Endothelial cell of umbilical vein (primary cell): ENCODE results near the gene GPAM. TPM values are rescaled to one million over a fixed set of nuclear protein-coding genes. Genes with fewer than 3 reads are reported as not detected.

Source experiments
- BruUV-seq: library from RNA; stranded (reverse); fragments of 400-500 nt; replicated peaks from 2 replicates; lab custom pipeline; 2021; lab: Mats Ljungman, UMichigan
- CTCF ChIA-PET: fragments of 300-600, 350-600 bp; sonication (Branson Sonifier 250); formaldehyde crosslinking; loops from one replicate; lab custom pipeline; 2021; ENCODE audit warnings: antibody characterized with exemption, inconsistent platforms; lab: Charles Lee
- POLR2A ChIA-PET: fragments of 300-600, 350-600 bp; sonication (Branson Sonifier 250); formaldehyde crosslinking; loops from one replicate; lab custom pipeline; 2021; ENCODE audit warnings: antibody characterized with exemption, inconsistent platforms; lab: Charles Lee
- DNase-seq: peaks from one replicate; pipeline ENCODE4 v3.0.0-alpha.2; 2011; ENCODE audit warnings: low read depth, low spot score
- FAIRE-seq: peaks from 2 replicates; lab custom pipeline; 2011; peaks lifted over from hg19 to GRCh38; lab: Jason Lieb, UNC
- H2AFZ ChIP-seq: 2 replicates; pipeline ENCODE4 v1.6.0; 2012; ENCODE audit warnings: low read depth, low read length, control low read depth, inconsistent platforms
- H3K27ac ChIP-seq: 2 replicates; pipeline ENCODE4 v1.5.1; 2011; ENCODE audit warnings: low read depth, mild to moderate bottlenecking, control low read depth, low read length, moderate library complexity; ENCODE audit not compliant: insufficient read depth
- H3K27me3 ChIP-seq, 2 experiments: 2 replicates each; pipeline versions ENCODE4 v1.6.0 to v1.6.1; 2011; ENCODE audit warnings: low read length in 2 of 2, mixed read lengths in 1 of 2; ENCODE audit not compliant: control insufficient read depth in 2 of 2, insufficient read depth in 2 of 2
- H3K36me3 ChIP-seq, 2 experiments: 2 replicates in 1 of 2; 3 replicates in 1 of 2; pipeline ENCODE4 v1.5.1; 2011; ENCODE audit warnings: low read length in 2 of 2, mild to moderate bottlenecking in 1 of 2, moderate library complexity in 1 of 2; ENCODE audit not compliant: control insufficient read depth in 2 of 2, insufficient read depth in 2 of 2; ENCODE audit errors: extremely low read depth in 1 of 2
- H3K4me1 ChIP-seq: 3 replicates; pipeline ENCODE4 v1.5.1; 2011; ENCODE audit warnings: mild to moderate bottlenecking, low read length; ENCODE audit not compliant: control insufficient read depth, insufficient read depth; ENCODE audit errors: extremely low read depth
- H3K4me2 ChIP-seq: 2 replicates; pipeline ENCODE4 v1.6.1; 2011; ENCODE audit warnings: low read length, control low read depth, mixed read lengths; ENCODE audit not compliant: insufficient read depth
- H3K4me3 ChIP-seq, 3 experiments: fragments of 200-600 bp in 1 of 3; sonication (generic), shearing (Covaris generic) in 1 of 3; replicated peaks in 1 of 3; 2 replicates each; pipeline ENCODE4 v1.5.1; 2011 to 2016; ENCODE audit warnings: control low read depth in 3 of 3, low read length in 3 of 3, mild to moderate bottlenecking in 2 of 3, inconsistent platforms in 1 of 3, low read depth in 1 of 3, moderate library complexity in 1 of 3; ENCODE audit not compliant: insufficient read depth in 1 of 3
- H3K79me2 ChIP-seq: 2 replicates; pipeline ENCODE4 v1.6.0; 2012; ENCODE audit warnings: low read length, inconsistent platforms; ENCODE audit not compliant: control insufficient read depth, insufficient read depth
- H3K9ac ChIP-seq: replicated peaks from 2 replicates; pipeline ENCODE3; 2011; ENCODE audit warnings: low read length, control low read depth; ENCODE audit not compliant: insufficient read depth; ENCODE audit errors: extremely low read depth
- H3K9me1 ChIP-seq: replicated peaks from 3 replicates; pipeline ENCODE4 v1.6.0; 2011; ENCODE audit warnings: mild to moderate bottlenecking, low read length; ENCODE audit not compliant: control insufficient read depth, insufficient read depth; ENCODE audit errors: extremely low read depth
- H3K9me3 ChIP-seq: replicated peaks from 2 replicates; pipeline ENCODE4 v1.5.1; 2012; ENCODE audit warnings: low read length, inconsistent platforms; ENCODE audit not compliant: control insufficient read depth, insufficient read depth
- H4K20me1 ChIP-seq: replicated peaks from 2 replicates; pipeline ENCODE3; 2011; ENCODE audit warnings: mild to moderate bottlenecking, low read length; ENCODE audit not compliant: control insufficient read depth, insufficient read depth; ENCODE audit errors: extremely low read depth
- EZH2 ChIP-seq: IDR thresholded peaks from 2 replicates; pipeline ENCODE4 v1.6.1; 2012; ENCODE audit warnings: borderline replicate concordance, low read depth, mild to moderate bottlenecking, moderate library complexity, low read length, inconsistent platforms; ENCODE audit not compliant: severe bottlenecking
- FOS ChIP-seq: IDR thresholded peaks from 2 replicates; pipeline ENCODE4 v1.6.1; 2011; ENCODE audit warnings: mild to moderate bottlenecking, low read length, moderate library complexity, borderline replicate concordance; ENCODE audit not compliant: insufficient read depth
- GATA2 ChIP-seq: IDR thresholded peaks from 2 replicates; pipeline ENCODE4 v1.7.0; 2011; ENCODE audit warnings: low read depth, mild to moderate bottlenecking, moderate library complexity, mixed read lengths, low read length; ENCODE audit not compliant: insufficient read length, insufficient read depth
- JUN ChIP-seq: IDR thresholded peaks from 2 replicates; pipeline ENCODE4 v1.6.1; 2011; ENCODE audit warnings: borderline replicate concordance, low read depth; ENCODE audit not compliant: insufficient read length, insufficient read depth
- MYC ChIP-seq: IDR thresholded peaks from one replicate; pipeline ENCODE4 v1.6.1; 2011; ENCODE audit warnings: mild to moderate bottlenecking, low read depth, low read length
- POLR2A ChIP-seq: IDR thresholded peaks from 2 replicates; pipeline ENCODE4 v1.6.1; 2012; ENCODE audit warnings: low read depth, mild to moderate bottlenecking, control low read depth, low read length
- POLR2AphosphoS5 ChIP-seq: IDR thresholded peaks from 2 replicates; pipeline ENCODE4 v1.6.1; 2012; ENCODE audit warnings: low read depth, mild to moderate bottlenecking, control low read depth, low read length, moderate library complexity; ENCODE audit not compliant: insufficient read depth
- dilution Hi-C: fragments of 300-500 bp; cut with MboI; formaldehyde crosslinking; loops from one replicate; pipeline ENCODE4 v1.15.0; 2019; ENCODE audit warnings: low sequenced_read_pairs; ENCODE audit not compliant: extremely low pct_ligation_motif_present
- intact Hi-C: fragments of 100-400 bp; cut with micrococcal nuclease; formaldehyde crosslinking; loops from one replicate; pipeline ENCODE4 v1.10.0; 2022
- polyA plus RNA-seq, 4 experiments: library from polyadenylated mRNA; depleted of rRNA in 3 of 4; stranded (reverse) in 3 of 4; unstranded in 1 of 4; fragments of >200 nt; gene quantifications; 2 replicates each; pipeline versions ENCODE4 v1.2.1 to v1.2.3, GENCODE V29; 2011 to 2012; ENCODE audit warnings: missing spikeins in 1 of 4
- total RNA-seq: library from RNA; stranded (reverse); gene quantifications from 2 replicates; pipeline ENCODE4 v1.2.3, GENCODE V29; 2021
- TF ChIP-seq, protein P1 (sequence below), 2 donors: IDR thresholded peaks; 1 replicate in 1 of 2; 2 replicates in 1 of 2; pipeline ENCODE4 v1.5.1; 2011; ENCODE audit warnings: low read length in 2 of 2, mild to moderate bottlenecking in 2 of 2, moderate library complexity in 2 of 2, control low read depth in 1 of 2, inconsistent platforms in 1 of 2, low read depth in 1 of 2; ENCODE audit not compliant: insufficient read depth in 1 of 2; ENCODE audit errors: extremely low read depth in 1 of 2
- TF ChIP-seq, protein P2 (sequence below): IDR thresholded peaks from 2 replicates; pipeline ENCODE4 v1.6.1; 2011; ENCODE audit not compliant: insufficient read depth, insufficient read length

The GPAM gene
- total and polyA plus RNA-seq, 2 donors (not counting 3 experiments of a cell fraction or from before 2014, with no cell fraction given): 3.4 to 9.7 TPM

GRCh38 chr10:112214298-112214926, 30.8 kb upstream of the GPAM start:
- CTCF ChIA-PET: no interaction called here
- no peak overlapping the region for H3K27ac ChIP-seq
- H3K4me1 ChIP-seq: no peaks in the 10 kb centered on the region
- H2AFZ ChIP-seq: no peak overlapping the region
- no peaks in the 10 kb centered on the region for H3K27me3 ChIP-seq
- H3K4me2 ChIP-seq: no peak overlapping the region
- DNase-seq (no peak), FAIRE-seq (no peak)
- dilution Hi-C loops: no loop called here
- no peaks in the 10 kb centered on the region for H3K9me1 ChIP-seq
- TF ChIP-seq FOS: no peak
- TF ChIP-seq POLR2AphosphoS5: no peak
- TF ChIP-seq JUN: no peak
- TF ChIP-seq, protein P1, sequence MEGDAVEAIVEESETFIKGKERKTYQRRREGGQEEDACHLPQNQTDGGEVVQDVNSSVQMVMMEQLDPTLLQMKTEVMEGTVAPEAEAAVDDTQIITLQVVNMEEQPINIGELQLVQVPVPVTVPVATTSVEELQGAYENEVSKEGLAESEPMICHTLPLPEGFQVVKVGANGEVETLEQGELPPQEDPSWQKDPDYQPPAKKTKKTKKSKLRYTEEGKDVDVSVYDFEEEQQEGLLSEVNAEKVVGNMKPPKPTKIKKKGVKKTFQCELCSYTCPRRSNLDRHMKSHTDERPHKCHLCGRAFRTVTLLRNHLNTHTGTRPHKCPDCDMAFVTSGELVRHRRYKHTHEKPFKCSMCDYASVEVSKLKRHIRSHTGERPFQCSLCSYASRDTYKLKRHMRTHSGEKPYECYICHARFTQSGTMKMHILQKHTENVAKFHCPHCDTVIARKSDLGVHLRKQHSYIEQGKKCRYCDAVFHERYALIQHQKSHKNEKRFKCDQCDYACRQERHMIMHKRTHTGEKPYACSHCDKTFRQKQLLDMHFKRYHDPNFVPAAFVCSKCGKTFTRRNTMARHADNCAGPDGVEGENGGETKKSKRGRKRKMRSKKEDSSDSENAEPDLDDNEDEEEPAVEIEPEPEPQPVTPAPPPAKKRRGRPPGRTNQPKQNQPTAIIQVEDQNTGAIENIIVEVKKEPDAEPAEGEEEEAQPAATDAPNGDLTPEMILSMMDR (IDR thresholded peaks at IDR 0.05; ENCODE audit: extremely low read depth in 1 of 2, insufficient read depth in 1 of 2, low read depth in 1 of 2, low read length in 2 of 2): no peak
- TF ChIP-seq EZH2: no peak
- no peak for TF ChIP-seq GATA2
- no peak for TF ChIP-seq MYC
- TF ChIP-seq, protein P2, sequence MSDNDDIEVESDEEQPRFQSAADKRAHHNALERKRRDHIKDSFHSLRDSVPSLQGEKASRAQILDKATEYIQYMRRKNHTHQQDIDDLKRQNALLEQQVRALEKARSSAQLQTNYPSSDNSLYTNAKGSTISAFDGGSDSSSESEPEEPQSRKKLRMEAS: no peak
- no peak for TF ChIP-seq POLR2A
- BruUV-seq: no TSS peak
- intact Hi-C loops: no loop called here
- no peaks in the 10 kb centered on the region for H3K9me3 ChIP-seq
- no peaks in the 10 kb centered on the region for H4K20me1 ChIP-seq
- no peak overlapping the region for H3K4me3 ChIP-seq
- no peak overlapping the region for H3K9ac ChIP-seq
- no peaks in the 10 kb centered on the region for H3K79me2 ChIP-seq
- no peaks in the 10 kb centered on the region for H3K36me3 ChIP-seq
- POLR2A ChIA-PET: no interaction called here
